Right ventricle myocardium inferior (tissue), 1 donor: ENCODE data around the gene CHST2. TPM values are rescaled to one million over a fixed set of nuclear protein-coding genes. Genes with fewer than 3 reads are reported as not detected.
A peak's percentile ranks its signal among the peaks of the same experiment; 100 is the strongest.

Experiments used
- ATAC-seq: fragments of 200-7000 bp; cut with Tn5 transposase; one replicate; pipeline ENCODE4 v1.9.1; 2020; ENCODE audit warnings: mild to moderate bottlenecking, moderate library complexity
- DNase-seq: peaks from one replicate; pipeline ENCODE4 v3.0.0; 2021; ENCODE audit errors: missing footprints
- intact Hi-C: fragments of 100-400 bp; cut with DNase I; formaldehyde crosslinking; loops from one replicate; pipeline ENCODE4 v1.11.0; 2022
- total RNA-seq: library from RNA; stranded (reverse); fragmentation: NEBNext Ultra II Directional; extraction: Animal tissue kit (Norgen Biotek cat#: 25700); gene quantifications from one replicate; pipeline ENCODE4 v1.2.1, GENCODE V29; 2021
- donor health status: DM: no; HTN: yes; CAD: no; lungs with severe emphysema.

CHST2 gene
- total RNA-seq, 1 donor from 2014 or later = 1.9 TPM

GRCh38 chr3:143092191-143092590 lies 27.4 kb upstream of the CHST2 start:
- intact Hi-C loops = no loop called here
- no peak for ATAC-seq
- DNase-seq = no peak

GRCh38 chr3:143095813-143096212 lies 23.8 kb upstream of the CHST2 start:
- no peak for ATAC-seq
- DNase-seq = no peak
- intact Hi-C loops = no loop called here

GRCh38 chr3:143098032-143098764 lies 21.4 kb upstream of the CHST2 start:
- ATAC-seq (no peak), DNase-seq (no peak)
- intact Hi-C loops = no loop called here

- intact Hi-C loops = no loop called here
- DNase-seq (no peak), ATAC-seq (no peak)
Measured at GRCh38 chr3:143099210-143099609, 20.4 kb upstream of the CHST2 start.

GRCh38 chr3:143099690-143100089 lies 19.9 kb upstream of the CHST2 start:
- no peak for ATAC-seq
- no peak for DNase-seq
- intact Hi-C loops = no loop called here

GRCh38 chr3:143100451-143100850 lies 19.1 kb upstream of the CHST2 start:
- ATAC-seq = no peak
- intact Hi-C loops = no loop called here
- no peak for DNase-seq

GRCh38 chr3:143101792-143102381 lies 17.7 kb upstream of the CHST2 start:
- no peak for DNase-seq
- no peak for ATAC-seq
- intact Hi-C loops = no loop called here

GRCh38 chr3:143103652-143104051 lies 15.9 kb upstream of the CHST2 start:
- ATAC-seq (no peak), DNase-seq (no peak)
- intact Hi-C loops = no loop called here

- intact Hi-C loops = no loop called here
- DNase-seq (no peak), ATAC-seq (no peak)
Measured at GRCh38 chr3:143105170-143105569, 14.4 kb upstream of the CHST2 start.

- intact Hi-C loops = no loop called here
- ATAC-seq = no peak
- DNase-seq = no peak
Measured at GRCh38 chr3:143109861-143110260, 9.7 kb upstream of the CHST2 start.

- DNase-seq = no peak
- intact Hi-C loops = no loop called here
- ATAC-seq = no peak
Measured at GRCh38 chr3:143110371-143110770, 9.2 kb upstream of the CHST2 start.

GRCh38 chr3:143118630-143119008 lies 952 bp upstream of the CHST2 start:
- intact Hi-C loops = no loop called here
- ATAC-seq = no peak
- DNase-seq = no peak

- peak; percentile 25 for ATAC-seq
- DNase-seq = peak; percentile 66
- intact Hi-C loops = loop anchor here (10.0 kb wide), 3 partner anchors 55 to 525 kb away; no protein-coding TSS in a partner anchor
Measured at GRCh38 chr3:143119974-143120715, 574 bp downstream of the CHST2 start.

GRCh38 chr3:143120716-143121240 lies 1.2 kb downstream of the CHST2 start:
- intact Hi-C loops = loop anchor here (10.0 kb wide), 3 partner anchors 54 to 524 kb away; no protein-coding TSS in a partner anchor
- no peak for ATAC-seq
- no peak for DNase-seq

GRCh38 chr3:143121241-143122088 lies 1.9 kb downstream of the CHST2 start:
- no peak for DNase-seq

GRCh38 chr3:143122089-143122430 lies 2.5 kb downstream of the CHST2 start:
- intact Hi-C loops = loop anchor here (10.0 kb wide), 3 partner anchors 53 to 523 kb away; no protein-coding TSS in a partner anchor
- no peak for ATAC-seq
- DNase-seq = no peak

More at GRCh38 chr3:143121241-143122088, 1.9 kb downstream of the CHST2 start:
- peak; percentile 21 for ATAC-seq
- intact Hi-C loops = loop anchor here (10.0 kb wide), 3 partner anchors 53 to 523 kb away; no protein-coding TSS in a partner anchor

GRCh38 chr3:143122608-143123352 lies 3.2 kb downstream of the CHST2 start:
- DNase-seq (no peak), ATAC-seq (no peak)
- intact Hi-C loops = loop anchor here (10.0 kb wide), 3 partner anchors 52 to 522 kb away; no protein-coding TSS in a partner anchor
